Right atrium auricular region (tissue), 2 donors: ENCODE data around the gene SLC25A43. TPM values are rescaled to one million over a fixed set of nuclear protein-coding genes. Genes with fewer than 3 reads are reported as not detected.

Source experiments
- DNase-seq: peaks from one replicate; pipeline ENCODE4 v3.0.0-alpha.2; 2019; ENCODE audit warnings: low spot score
- H3K27ac ChIP-seq, 2 donors: fragments of 200-600 bp; sonication (generic); 1 replicate in 1 of 2; 2 replicates in 1 of 2; pipeline ENCODE4 v1.5.1; 2016 to 2019
- H3K27me3 ChIP-seq, 2 donors: fragments of 200-600 bp; sonication (generic); one replicate each; pipeline versions ENCODE4 v1.5.1 to v1.6.0; 2017 to 2019
- H3K36me3 ChIP-seq: fragments of 200-600 bp; sonication (generic); one replicate; pipeline ENCODE4 v1.5.1; 2016
- H3K4me1 ChIP-seq, 2 donors: fragments of 200-600 bp; sonication (generic); one replicate each; pipeline versions ENCODE4 v1.5.1 to v1.6.0; 2017 to 2019
- H3K4me3 ChIP-seq, 2 donors: fragments of 200-600 bp; sonication (generic); 1 replicate in 1 of 2; 2 replicates in 1 of 2; pipeline ENCODE4 v1.5.1; 2017 to 2019; ENCODE audit warnings: mild to moderate bottlenecking in 1 of 2, moderate library complexity in 1 of 2
- H3K9me3 ChIP-seq, 2 donors: fragments of 200-600 bp; sonication (generic); one replicate each; pipeline ENCODE4 v1.5.1; 2019
- total RNA-seq, 2 donors: library from RNA; depleted of rRNA; stranded (reverse); fragments of >200 nt; gene quantifications; one replicate each; pipeline ENCODE4 v1.1.0, GENCODE V29; 2016
- TF ChIP-seq, protein P1 (sequence below), 2 donors: fragments of 200-600 bp; sonication (generic); IDR thresholded peaks; one replicate each; pipeline ENCODE4 v1.5.1; 2019; ENCODE audit warnings: antibody characterized with exemption in 2 of 2

The SLC25A43 gene
- total RNA-seq, 2 donors from 2014 or later, result 5.6 to 8.1 TPM

DNA sequence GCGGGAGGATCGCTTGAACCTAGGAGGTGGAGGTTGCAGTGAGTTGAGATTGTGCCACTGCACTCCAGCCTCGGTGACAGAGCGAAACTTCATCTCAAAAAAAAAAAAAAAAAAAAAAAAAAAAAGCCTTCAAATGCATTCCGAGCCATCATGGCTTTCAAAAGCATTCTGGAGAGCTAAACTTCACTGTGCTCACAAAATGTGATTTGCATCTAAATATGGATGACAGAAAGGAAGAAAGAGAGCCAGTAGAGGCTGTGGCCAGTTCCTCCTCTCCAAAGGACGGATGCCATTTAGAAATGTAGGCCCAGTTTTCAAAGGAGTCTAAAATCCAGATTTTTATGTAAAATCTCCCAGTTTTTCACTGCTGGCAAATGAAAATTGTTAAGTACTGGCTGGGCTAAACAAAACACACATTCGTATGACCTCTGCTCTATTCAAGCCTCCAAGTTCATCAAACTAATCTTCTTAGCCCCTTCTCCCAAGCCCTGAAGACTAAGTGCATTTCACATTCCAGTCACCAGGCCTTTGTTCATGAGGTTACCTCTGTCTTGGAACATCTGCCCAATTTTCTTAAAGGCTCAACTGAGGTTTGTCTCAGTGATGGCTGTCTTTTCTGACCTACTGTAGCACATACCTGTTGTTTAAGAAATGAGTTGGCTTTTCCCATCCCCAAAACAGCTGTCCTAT, 22.0 kb downstream of the SLC25A43 start:
- Histone ChIP-seq H3K4me3 (no peak overlapping the region), H3K27ac (no peak overlapping the region), H3K27me3 (no peaks in the 10 kb centered on the region), H3K4me1 (no peaks in the 10 kb centered on the region), H3K9me3 (no peaks in the 10 kb centered on the region), H3K36me3 (no peaks in the 10 kb centered on the region)
- DNase-seq, result no peak
- TF ChIP-seq, protein P1, sequence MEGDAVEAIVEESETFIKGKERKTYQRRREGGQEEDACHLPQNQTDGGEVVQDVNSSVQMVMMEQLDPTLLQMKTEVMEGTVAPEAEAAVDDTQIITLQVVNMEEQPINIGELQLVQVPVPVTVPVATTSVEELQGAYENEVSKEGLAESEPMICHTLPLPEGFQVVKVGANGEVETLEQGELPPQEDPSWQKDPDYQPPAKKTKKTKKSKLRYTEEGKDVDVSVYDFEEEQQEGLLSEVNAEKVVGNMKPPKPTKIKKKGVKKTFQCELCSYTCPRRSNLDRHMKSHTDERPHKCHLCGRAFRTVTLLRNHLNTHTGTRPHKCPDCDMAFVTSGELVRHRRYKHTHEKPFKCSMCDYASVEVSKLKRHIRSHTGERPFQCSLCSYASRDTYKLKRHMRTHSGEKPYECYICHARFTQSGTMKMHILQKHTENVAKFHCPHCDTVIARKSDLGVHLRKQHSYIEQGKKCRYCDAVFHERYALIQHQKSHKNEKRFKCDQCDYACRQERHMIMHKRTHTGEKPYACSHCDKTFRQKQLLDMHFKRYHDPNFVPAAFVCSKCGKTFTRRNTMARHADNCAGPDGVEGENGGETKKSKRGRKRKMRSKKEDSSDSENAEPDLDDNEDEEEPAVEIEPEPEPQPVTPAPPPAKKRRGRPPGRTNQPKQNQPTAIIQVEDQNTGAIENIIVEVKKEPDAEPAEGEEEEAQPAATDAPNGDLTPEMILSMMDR (IDR thresholded peaks at IDR 0.05), result no peak

- Histone ChIP-seq H3K27ac (no peak overlapping the region), H3K4me1 (peaks cover 0 to 3% of the 10 kb centered on the region in 2 donors), H3K9me3 (no peaks in the 10 kb centered on the region), H3K36me3 (no peaks in the 10 kb centered on the region), H3K27me3 (no peaks in the 10 kb centered on the region), H3K4me3 (no peak overlapping the region)
- TF ChIP-seq, protein P1 (IDR thresholded peaks at IDR 0.05), result no peak
- no peak for DNase-seq
Observed at GRCh38 chrX:119423631-119424030, 24.5 kb downstream of the SLC25A43 start.

- Histone ChIP-seq H3K4me3 (no peak overlapping the region), H3K27me3 (no peaks in the 10 kb centered on the region), H3K36me3 (no peaks in the 10 kb centered on the region), H3K27ac (no peak overlapping the region), H3K9me3 (no peaks in the 10 kb centered on the region), H3K4me1 (peaks cover 0 to 3% of the 10 kb centered on the region in 2 donors)
- DNase-seq, result no peak
- TF ChIP-seq, protein P1 (IDR thresholded peaks at IDR 0.05), result no peak
Observed at GRCh38 chrX:119424999-119425398, 25.9 kb downstream of the SLC25A43 start.

- no peak overlapping the region for H3K4me3 ChIP-seq
- H3K36me3 ChIP-seq, result no peaks in the 10 kb centered on the region
- no peaks in the 10 kb centered on the region for H3K27me3 ChIP-seq
- H3K9me3 ChIP-seq, result no peaks in the 10 kb centered on the region
- no peak for DNase-seq
- peaks cover 0 to 3% of the 10 kb centered on the region in 2 donors for H3K4me1 ChIP-seq
- TF ChIP-seq, protein P1 (IDR thresholded peaks at IDR 0.05), result no peak
- H3K27ac ChIP-seq, result peak overlapping the region; percentile 15 to 62
Observed at GRCh38 chrX:119427024-119427794, 28.1 kb downstream of the SLC25A43 start.

GRCh38 chrX:119427795-119428185, 28.7 kb downstream of the SLC25A43 start:
- no peak for DNase-seq
- no peaks in the 10 kb centered on the region for H3K27me3 ChIP-seq
- H3K27ac ChIP-seq, result peak overlapping the region in 1 of 2 donors; percentile 62

More at GRCh38 chrX:119427795-119428185, 28.7 kb downstream of the SLC25A43 start:
- TF ChIP-seq, protein P1 (IDR thresholded peaks at IDR 0.05), result no peak
- no peak overlapping the region for H3K4me3 ChIP-seq
- no peaks in the 10 kb centered on the region for H3K36me3 ChIP-seq
- no peaks in the 10 kb centered on the region for H3K9me3 ChIP-seq
- H3K4me1 ChIP-seq, result peaks cover 0 to 3% of the 10 kb centered on the region in 2 donors
